HG03378 (cell line): Measurements from ENCODE around the gene STK39.

Experiments
- ATAC-seq: cut with Tn5 transposase; IDR thresholded peaks from one replicate; pipeline ENCODE4 v1.9.1; 2021; ENCODE audit warnings: mild to moderate bottlenecking, moderate library complexity; ENCODE audit not compliant: unreplicated experiment

The STK39 gene

GRCh38 chr2:168210895-168211570 lies 36.4 kb downstream of the STK39 start:
- peak; percentile 76 for ATAC-seq

GRCh38 chr2:168210216-168210894 lies 37.0 kb downstream of the STK39 start:
- ATAC-seq = no peak

GRCh38 chr2:168208652-168209051 lies 38.7 kb downstream of the STK39 start:
- ATAC-seq = no peak

DNA sequence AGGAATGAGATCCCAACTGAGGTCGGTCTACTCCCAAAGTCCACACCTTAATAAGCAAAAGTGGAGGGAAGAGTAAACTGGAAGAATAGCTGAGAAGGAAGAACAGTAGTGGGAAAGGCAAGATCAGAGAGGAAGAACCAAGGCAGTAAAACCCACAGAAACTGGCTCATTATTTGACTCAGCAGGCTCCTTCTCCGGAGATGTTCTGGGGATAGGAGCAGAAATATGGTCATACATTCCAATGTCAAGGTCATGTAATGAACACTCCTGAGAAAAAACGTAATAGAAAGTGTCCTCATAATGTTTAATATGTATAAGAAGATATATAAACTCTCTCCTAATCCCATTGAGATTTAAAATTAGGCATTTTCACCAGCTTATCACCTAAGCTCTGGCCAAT lies 39.5 kb downstream of the STK39 start:
- ATAC-seq = no peak

- ATAC-seq = no peak
Observed at GRCh38 chr2:168203762-168204693, 43.4 kb downstream of the STK39 start.

DNA sequence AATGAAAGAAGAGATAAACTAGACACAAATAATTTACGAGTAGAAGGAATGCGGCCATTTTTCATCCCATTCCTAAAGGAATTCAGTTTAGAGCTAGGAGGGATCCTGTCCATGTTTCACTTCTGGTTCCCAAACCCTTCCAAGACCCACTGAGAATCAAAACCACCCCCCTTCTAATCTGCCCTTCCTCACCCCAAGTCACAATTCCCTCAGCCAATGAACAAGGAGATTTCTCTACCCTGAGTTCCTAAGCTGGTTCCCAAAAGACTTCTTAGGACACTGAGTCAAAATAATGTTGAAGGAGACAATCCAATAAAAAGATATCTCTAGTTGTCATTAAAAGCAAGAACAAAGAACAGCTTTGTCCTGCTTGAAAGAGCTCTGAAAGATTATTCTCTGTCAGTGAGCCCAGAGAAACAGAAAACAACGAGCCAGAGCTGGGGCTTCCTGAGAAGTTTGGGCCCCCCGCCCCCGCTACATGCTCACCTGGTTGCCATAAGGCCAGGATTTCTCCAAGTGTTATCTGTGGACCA lies 45.7 kb downstream of the STK39 start:
- ATAC-seq = no peak

GRCh38 chr2:168200930-168201583 lies 46.3 kb downstream of the STK39 start:
- ATAC-seq = no peak

DNA sequence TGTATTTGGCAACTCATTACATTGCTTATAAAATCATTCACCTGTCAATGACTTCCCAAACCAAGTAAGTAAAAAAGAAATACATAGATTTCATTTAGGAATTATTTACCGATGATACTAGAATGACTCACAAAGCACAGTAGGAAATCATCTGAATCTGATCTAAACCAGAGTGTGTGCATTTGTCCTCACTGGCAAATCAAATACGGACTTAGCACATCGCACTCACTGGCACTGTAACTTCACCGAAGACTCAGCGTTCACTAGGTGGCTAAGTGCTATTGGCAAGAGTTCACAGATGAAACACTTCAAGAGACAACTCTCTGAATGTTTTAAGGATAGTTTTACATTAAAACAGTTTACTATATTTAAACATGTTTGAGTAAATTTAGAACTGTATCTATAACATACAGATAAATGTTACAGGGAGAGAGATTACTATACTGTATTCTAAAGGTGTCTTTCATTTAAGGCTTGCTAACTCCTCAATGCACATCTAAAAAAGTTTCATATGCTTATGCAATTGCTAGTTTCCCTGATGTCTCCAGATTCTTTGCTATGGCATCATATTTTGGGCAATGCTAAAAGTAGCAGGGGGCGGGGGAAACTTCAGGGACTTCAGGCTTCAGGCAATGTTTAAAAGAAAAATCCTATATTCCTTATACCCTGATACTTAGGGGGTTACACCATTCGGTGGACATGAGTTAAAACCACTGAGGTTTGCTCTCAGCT lies 48.8 kb downstream of the STK39 start:
- ATAC-seq = no peak

- ATAC-seq = no peak
Observed at GRCh38 chr2:168196764-168197180, 50.6 kb downstream of the STK39 start.

DNA sequence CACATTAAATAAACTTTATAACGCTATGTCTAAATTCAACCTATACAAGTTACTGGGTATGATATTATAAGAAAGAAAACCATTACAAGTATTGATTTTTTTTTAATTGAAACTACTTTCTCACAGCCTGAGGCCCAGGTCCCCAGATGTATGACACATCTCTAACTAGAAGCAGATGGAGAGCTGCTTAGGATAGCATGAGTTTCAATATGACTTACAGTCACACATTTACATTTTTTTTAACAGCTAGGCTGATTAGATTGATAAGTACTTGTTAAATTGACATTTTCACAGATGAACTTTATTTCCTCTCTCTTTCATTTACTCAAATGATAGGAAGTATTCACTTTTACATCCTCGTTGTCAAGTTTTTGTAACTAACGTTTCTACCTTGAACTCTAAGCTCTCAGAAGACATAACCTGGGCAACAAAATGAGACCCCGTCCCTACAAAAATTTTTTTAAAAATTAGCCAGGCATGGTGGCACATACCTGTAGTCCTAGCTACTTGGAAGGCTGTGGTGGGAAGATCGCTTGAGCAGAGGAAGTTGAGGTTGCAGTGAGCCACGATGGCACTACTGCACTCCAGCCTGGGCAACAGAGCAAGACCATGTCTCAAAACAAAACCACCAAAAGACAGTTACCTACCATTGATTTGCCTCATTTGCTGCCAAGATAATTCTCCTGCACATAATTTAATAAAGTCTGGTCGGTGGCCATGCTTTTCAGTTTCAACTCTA lies 52.4 kb downstream of the STK39 start:
- peak; percentile 93 for ATAC-seq

DNA sequence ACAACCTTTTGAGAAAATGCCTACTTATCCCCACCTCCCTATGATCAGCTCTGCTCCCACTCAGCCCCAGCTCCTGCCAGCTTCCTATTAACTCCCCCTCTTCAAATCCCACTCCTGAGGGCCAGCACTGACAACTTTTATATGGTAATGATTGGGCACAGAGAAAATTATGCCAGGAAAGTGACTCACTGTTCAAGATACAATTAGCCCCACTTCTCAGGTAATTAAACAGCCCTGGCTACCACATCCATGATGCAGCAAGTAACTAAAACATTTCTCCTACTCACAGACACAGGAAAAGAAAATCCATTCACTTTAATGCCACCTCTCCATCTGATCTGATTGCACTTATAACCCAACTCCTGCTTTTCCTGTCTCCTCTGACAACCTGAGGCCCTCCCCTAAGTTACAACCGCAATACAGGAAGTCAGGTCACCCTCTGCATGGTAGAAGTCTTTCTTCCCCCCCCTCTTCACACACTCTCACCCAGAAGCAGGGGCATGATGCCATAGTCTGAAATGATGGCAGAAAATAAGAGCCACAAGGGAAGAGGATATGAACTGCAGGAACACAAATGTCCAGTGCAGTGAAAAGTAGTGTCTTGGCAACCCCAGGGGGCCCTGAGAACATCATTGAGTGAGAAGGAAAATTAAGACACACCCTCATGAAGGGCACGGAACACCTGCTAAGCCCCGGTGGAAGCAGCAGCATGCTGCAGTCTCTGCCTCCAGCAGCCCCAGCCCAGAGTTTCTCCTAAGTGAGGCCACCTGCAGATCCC lies 54.4 kb downstream of the STK39 start:
- ATAC-seq = no peak

GRCh38 chr2:168191955-168192785 lies 55.2 kb downstream of the STK39 start:
- ATAC-seq = no peak

DNA sequence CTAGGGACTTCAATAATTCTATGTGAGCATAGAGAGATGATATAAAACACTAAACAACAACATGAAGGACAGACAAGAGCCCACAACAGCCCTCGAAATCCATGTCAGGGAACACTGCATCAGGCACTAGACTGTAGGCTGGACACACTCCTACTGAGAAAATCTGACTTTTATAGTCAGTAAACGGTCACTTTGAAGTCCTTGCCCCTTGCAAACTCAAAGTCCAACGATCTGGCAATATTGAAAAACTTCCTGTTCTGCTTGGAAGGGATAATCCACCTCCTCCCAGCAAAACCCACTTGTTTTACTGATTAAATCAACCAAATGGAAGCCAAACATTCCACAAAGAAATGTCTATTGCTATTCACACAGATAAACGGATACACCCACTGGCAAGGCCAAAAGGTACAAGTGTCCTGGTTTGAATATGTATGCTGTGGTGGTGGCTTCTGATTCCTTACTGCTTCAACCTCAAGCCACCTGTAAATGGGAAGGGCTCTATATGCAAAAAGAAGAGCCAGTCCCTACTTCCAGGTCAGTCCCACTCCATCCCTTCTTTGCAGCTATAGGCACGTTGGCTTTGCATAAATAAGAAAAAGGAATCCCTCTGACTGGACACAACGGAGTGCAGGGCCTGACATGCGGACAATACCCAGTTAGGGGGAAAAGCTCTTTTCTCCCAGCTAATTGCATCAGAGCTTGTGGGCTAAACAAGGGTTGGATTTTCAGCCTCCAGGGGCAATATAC lies 56.6 kb downstream of the STK39 start:
- ATAC-seq = no peak

DNA sequence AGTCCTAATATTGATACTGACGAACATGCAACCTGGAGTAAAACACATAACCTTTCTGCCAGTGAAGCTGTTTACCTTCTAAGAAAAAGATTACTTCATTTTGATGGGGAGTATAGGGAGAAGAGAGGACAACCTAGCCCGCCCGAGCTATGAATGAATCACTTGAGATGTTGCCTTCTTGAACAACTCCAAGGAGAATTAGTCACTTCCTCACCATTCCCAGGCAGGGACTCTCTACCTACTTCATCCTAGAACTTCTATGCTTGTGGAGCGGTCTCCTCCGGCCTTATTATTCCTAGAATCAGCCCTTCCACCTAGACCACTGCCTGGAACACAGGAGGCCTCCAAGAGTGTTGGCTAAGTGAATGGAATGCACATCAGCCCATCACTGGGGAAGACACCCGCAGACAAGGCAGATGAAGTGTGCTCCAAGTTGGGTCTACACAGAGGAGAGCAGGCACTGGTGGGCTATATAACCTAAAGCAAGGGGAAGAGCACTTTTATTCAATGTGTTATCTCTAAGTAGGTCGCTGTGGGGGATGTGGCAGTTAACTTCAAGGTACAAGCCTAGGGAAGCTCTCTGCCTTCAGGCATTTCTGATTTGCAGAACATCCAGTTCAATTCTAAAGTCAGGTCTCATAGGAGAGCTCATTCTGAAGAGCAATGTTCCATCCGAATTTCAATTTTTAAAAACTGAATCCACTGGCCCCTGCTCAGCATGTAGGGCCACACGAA lies 57.4 kb downstream of the STK39 start:
- no peak for ATAC-seq

DNA sequence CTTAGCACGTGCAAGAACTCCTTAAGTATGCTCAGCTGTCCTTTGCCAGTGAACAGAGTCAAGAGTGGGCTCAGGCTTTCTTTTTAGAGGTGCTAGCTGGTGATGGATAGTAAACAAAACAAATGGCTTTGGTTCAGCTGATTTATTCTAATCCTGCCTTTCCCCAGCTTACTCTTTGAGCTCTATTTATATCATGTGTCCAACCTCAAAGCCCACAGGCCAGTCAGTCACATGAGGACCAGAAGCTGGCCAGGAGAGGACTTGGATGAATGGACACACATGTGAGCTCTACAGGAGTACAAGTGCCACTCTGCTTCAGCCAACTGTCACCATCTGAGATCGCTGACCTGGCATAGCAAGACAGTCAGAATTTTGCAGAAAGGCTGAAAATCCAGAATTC lies 59.4 kb downstream of the STK39 start:
- ATAC-seq = no peak

DNA sequence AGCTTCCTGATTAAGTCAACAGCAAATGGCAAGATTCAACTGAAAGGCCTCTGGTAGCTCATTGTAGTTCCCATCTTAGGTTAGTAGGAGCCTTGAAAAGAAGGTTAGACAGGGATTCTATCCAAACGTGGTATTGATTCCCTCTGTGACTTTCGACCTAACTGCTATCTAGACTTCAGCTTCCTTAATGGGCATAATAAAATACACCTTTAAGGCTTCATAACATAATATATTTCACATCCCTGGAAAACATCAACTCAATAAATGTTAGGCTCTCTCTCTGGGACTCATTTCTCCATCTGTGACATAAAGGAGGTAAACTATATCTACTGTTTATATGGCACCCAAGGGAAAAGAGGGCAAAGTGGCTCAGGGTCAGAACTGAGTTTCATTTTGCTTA lies 60.9 kb downstream of the STK39 start:
- ATAC-seq = no peak
